Skeletal muscle satellite cell (primary cell): ENCODE data around the gene DENND6B.

Experiments used
- H3K27me3 ChIP-seq: 2 replicates; pipeline ENCODE4 v1.7.0; 2013; ENCODE audit warnings: low read length; ENCODE audit not compliant: control insufficient read depth, insufficient read depth
- H3K36me3 ChIP-seq: 2 replicates; pipeline ENCODE4 v1.7.0; 2013; ENCODE audit warnings: mild to moderate bottlenecking, control low read depth, low read length; ENCODE audit not compliant: insufficient read depth
- H3K4me1 ChIP-seq: 2 replicates; pipeline ENCODE4 v1.7.0; 2013; ENCODE audit warnings: low read length; ENCODE audit not compliant: control insufficient read depth, insufficient read depth
- H3K4me2 ChIP-seq: 2 replicates; pipeline ENCODE4 v1.7.0; 2013; ENCODE audit warnings: mild to moderate bottlenecking, low read length
- H3K4me3 ChIP-seq: 2 replicates; pipeline ENCODE4 v1.7.0; 2013; ENCODE audit warnings: low read length
- H3K9ac ChIP-seq: 2 replicates; pipeline ENCODE4 v1.7.0; 2013; ENCODE audit warnings: mild to moderate bottlenecking, low read depth, low read length, moderate library complexity
- H3K9me3 ChIP-seq: replicated peaks from 2 replicates; pipeline ENCODE4 v1.7.0; 2013; ENCODE audit warnings: mild to moderate bottlenecking, control low read depth, low read length

Gene DENND6B

GRCh38 chr22:50356186-50356585 lies 29.4 kb upstream of the DENND6B start:
- Histone ChIP-seq H3K27me3 (no peaks in the 10 kb centered on the region), H3K9me3 (no peaks in the 10 kb centered on the region), H3K4me2 (no peak overlapping the region), H3K4me1 (no peaks in the 10 kb centered on the region), H3K4me3 (no peak overlapping the region), H3K9ac (no peak overlapping the region), H3K36me3 (peaks cover 21% of the 10 kb centered on the region)

- Histone ChIP-seq H3K9me3 (no peaks in the 10 kb centered on the region), H3K36me3 (peaks cover 12% of the 10 kb centered on the region), H3K4me1 (peaks cover 8% of the 10 kb centered on the region)
Observed at GRCh38 chr22:50348058-50348457, 21.2 kb upstream of the DENND6B start.

DNA sequence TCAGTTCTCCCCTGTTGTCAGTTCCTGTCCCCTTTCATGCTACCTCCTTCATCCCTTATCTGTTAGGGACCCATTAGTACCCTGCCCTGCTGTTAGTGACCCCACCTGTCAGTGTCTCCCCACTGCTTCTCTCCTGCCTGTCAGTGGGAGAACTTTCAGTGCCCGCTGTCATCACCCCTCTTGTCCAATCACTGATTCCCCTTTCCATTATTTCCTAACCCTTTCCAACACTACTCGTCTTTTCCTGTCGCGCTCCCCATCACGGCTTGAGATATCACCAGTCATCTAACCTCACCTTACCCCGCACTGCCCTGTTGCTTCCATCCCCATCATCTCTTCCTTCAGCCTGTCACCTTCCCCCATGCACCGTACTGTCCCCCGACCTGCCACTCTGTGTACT lies 20.3 kb upstream of the DENND6B start:
- H3K4me2 ChIP-seq, result peak overlapping the region; percentile 48
- peaks cover 8% of the 10 kb centered on the region for H3K36me3 ChIP-seq
- peaks cover 12% of the 10 kb centered on the region for H3K4me1 ChIP-seq
- H3K9me3 ChIP-seq, result no peaks in the 10 kb centered on the region
- H3K4me3 ChIP-seq, result peak overlapping the region; percentile 39
- no peak overlapping the region for H3K9ac ChIP-seq
- H3K27me3 ChIP-seq, result no peaks in the 10 kb centered on the region

More at GRCh38 chr22:50348058-50348457, 21.2 kb upstream of the DENND6B start:
- H3K9ac ChIP-seq, result no peak overlapping the region
- no peaks in the 10 kb centered on the region for H3K27me3 ChIP-seq
- H3K4me3 ChIP-seq, result no peak overlapping the region
- H3K4me2 ChIP-seq, result no peak overlapping the region

GRCh38 chr22:50346470-50346869 lies 19.7 kb upstream of the DENND6B start:
- H3K4me2 ChIP-seq, result peak overlapping the region; percentile 48
- no peaks in the 10 kb centered on the region for H3K27me3 ChIP-seq
- no peak overlapping the region for H3K4me3 ChIP-seq
- peaks cover 6% of the 10 kb centered on the region for H3K36me3 ChIP-seq
- no peaks in the 10 kb centered on the region for H3K9me3 ChIP-seq
- H3K4me1 ChIP-seq, result peaks cover 15% of the 10 kb centered on the region
- no peak overlapping the region for H3K9ac ChIP-seq

- no peaks in the 10 kb centered on the region for H3K9me3 ChIP-seq
- H3K27me3 ChIP-seq, result no peaks in the 10 kb centered on the region
- H3K9ac ChIP-seq, result peak overlapping the region; percentile 94
- peak overlapping the region; percentile 99 for H3K4me2 ChIP-seq
- H3K4me1 ChIP-seq, result peaks cover 15% of the 10 kb centered on the region
- H3K36me3 ChIP-seq, result peaks cover 3% of the 10 kb centered on the region
- H3K4me3 ChIP-seq, result peak overlapping the region; percentile 91
Observed at GRCh38 chr22:50343541-50343935, 16.7 kb upstream of the DENND6B start.

- peak within 1 kb of the TSS; percentile 94 for H3K9ac ChIP-seq
- peaks cover 15% of the 10 kb centered on the region for H3K4me1 ChIP-seq
Observed at GRCh38 chr22:50342651-50343540, 16.1 kb upstream of the DENND6B start, which contains the start of gene PPP6R2. Gene PPP6R2 (plus strand): TSS chr22:50343327. CDS start chr22:50393909, 50,582 bp downstream.

DNA sequence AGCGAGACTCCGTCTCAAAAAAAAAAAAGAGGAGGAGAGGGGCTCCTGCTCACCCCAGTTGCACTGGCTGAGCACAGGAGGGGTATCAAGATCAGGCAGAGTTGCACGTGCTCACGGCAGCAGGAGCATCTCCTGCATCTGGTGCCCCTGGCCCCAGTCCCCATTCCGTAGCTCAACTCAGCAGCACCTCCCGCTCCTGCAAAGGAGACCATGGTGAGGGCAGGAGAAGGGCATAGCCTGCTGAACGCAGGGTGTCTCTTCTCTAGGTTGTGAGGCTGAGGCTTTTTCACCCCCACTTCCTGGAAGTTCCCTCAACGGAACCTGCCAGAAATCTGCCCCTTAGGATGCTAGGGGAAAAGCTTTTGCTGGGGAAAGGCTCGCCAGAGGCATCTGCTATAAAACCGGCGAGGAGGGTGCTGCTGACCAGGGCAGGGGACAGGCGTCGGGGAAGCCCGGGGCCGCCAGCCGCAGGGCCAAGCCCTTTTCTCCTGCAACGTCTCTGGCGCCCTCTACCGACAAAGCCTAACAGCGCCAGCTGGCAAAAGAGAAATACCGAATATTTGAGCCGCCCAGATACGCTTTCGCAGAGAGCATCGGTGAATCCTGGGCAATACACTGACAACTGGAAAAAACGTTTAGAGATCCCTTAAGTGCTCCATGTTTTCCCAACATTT lies 15.3 kb upstream of the DENND6B start:
- Histone ChIP-seq H3K27me3 (no peaks in the 10 kb centered on the region), H3K4me3 (peak overlapping the region; percentile 91), H3K9ac (peak overlapping the region; percentile 94), H3K4me2 (peak overlapping the region; percentile 99), H3K4me1 (peaks cover 15% of the 10 kb centered on the region), H3K36me3 (peaks cover 3% of the 10 kb centered on the region), H3K9me3 (no peaks in the 10 kb centered on the region)

More at GRCh38 chr22:50342651-50343540, 16.1 kb upstream of the DENND6B start, which contains the start of gene PPP6R2:
- Histone ChIP-seq H3K9me3 (no peaks in the 10 kb centered on the region), H3K36me3 (peaks cover 3% of the 10 kb centered on the region), H3K4me3 (peak within 1 kb of the TSS; percentile 91), H3K27me3 (no peaks in the 10 kb centered on the region), H3K4me2 (peak within 1 kb of the TSS; percentile 99)

GRCh38 chr22:50339945-50340879 lies 13.4 kb upstream of the DENND6B start:
- H3K36me3 ChIP-seq, result no peaks in the 10 kb centered on the region
- H3K9ac ChIP-seq, result no peak overlapping the region
- no peaks in the 10 kb centered on the region for H3K27me3 ChIP-seq
- H3K9me3 ChIP-seq, result no peaks in the 10 kb centered on the region
- H3K4me3 ChIP-seq, result no peak overlapping the region
- H3K4me2 ChIP-seq, result no peak overlapping the region
- H3K4me1 ChIP-seq, result peaks cover 7% of the 10 kb centered on the region

GRCh38 chr22:50338860-50339462 lies 12.1 kb upstream of the DENND6B start:
- Histone ChIP-seq H3K4me1 (peaks cover 7% of the 10 kb centered on the region), H3K9ac (no peak overlapping the region), H3K4me2 (no peak overlapping the region), H3K36me3 (no peaks in the 10 kb centered on the region), H3K4me3 (no peak overlapping the region), H3K27me3 (no peaks in the 10 kb centered on the region), H3K9me3 (no peaks in the 10 kb centered on the region)

DNA sequence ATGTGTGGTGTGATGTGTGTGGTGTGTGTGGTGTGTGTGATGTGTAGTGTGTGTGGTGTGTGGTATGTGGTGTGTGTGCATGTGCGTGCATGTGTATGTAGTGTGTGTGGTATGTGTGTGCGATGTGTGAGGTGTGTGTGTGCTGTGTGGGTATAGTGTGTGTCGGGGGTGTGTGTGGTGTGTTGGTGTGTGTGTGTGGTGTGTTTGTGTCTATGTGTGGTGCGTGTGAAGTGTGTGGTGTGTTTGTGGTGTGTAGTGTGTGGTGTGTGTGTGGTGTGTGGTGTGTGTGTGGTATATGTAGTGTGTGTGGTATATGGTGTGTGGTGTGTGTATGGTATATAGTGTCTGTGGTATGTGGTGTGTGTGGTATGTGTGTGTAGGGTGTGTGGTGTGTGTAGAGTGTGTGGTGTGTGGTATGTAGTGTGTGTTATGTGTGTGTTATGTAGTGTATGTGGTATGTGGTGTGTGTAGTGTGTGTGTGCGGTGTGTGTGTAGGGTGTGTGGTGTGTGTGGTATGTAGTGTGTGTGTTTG lies 11.3 kb upstream of the DENND6B start:
- Histone ChIP-seq H3K27me3 (no peaks in the 10 kb centered on the region), H3K9me3 (no peaks in the 10 kb centered on the region), H3K4me2 (no peak overlapping the region), H3K9ac (no peak overlapping the region), H3K4me1 (peaks cover 7% of the 10 kb centered on the region), H3K4me3 (no peak overlapping the region), H3K36me3 (no peaks in the 10 kb centered on the region)
